Measurements from ENCODE around the gene HS6ST2. TPM values are rescaled to one million over a fixed set of nuclear protein-coding genes. Genes with fewer than 3 reads are reported as not detected.
A peak's percentile ranks its signal among the peaks of the same experiment; 100 is the strongest.

Gene HS6ST2
- total RNA-seq, 1 experiment from 2014 or later, result 6.8 TPM

- DNase-seq, result peak; percentile 3
- no peak overlapping the region for H3K4me3 ChIP-seq (ENCODE audit: insufficient read depth, low read depth, low read length)
- H3K27me3 ChIP-seq (ENCODE audit: control insufficient read depth, insufficient read depth, low read length), result no peaks in the 10 kb centered on the region
- no peaks in the 10 kb centered on the region for H3K36me3 ChIP-seq (replicated peaks; ENCODE audit: control insufficient read depth, insufficient read depth, low read length)
Measured at GRCh38 chrX:132818638-132819037, 139.8 kb downstream of the HS6ST2 start.

DNA sequence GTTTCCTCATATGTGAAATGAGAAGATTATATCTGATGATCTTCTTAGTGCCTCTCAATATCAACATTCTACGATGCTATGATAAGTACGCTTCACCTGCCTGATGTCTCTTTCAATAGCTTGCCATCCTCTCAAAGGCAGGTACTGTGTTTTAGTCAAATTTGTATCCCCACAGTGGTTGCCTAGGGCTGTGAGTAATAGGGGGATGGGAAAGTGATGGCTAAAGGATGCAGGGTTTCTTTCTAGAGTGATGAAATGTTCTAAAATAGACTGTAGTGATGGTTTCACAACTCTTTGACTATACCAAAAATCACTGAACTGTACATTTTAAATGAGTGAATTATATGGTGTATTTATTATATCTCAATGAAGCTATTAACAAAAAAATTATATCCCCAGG lies 142.8 kb downstream of the HS6ST2 start:
- Histone ChIP-seq H3K4me3 (ENCODE audit: insufficient read depth, low read depth, low read length) (no peak overlapping the region), H3K36me3 (replicated peaks; ENCODE audit: control insufficient read depth, insufficient read depth, low read length) (no peaks in the 10 kb centered on the region), H3K27me3 (ENCODE audit: control insufficient read depth, insufficient read depth, low read length) (no peaks in the 10 kb centered on the region)
- DNase-seq, result no peak

DNA sequence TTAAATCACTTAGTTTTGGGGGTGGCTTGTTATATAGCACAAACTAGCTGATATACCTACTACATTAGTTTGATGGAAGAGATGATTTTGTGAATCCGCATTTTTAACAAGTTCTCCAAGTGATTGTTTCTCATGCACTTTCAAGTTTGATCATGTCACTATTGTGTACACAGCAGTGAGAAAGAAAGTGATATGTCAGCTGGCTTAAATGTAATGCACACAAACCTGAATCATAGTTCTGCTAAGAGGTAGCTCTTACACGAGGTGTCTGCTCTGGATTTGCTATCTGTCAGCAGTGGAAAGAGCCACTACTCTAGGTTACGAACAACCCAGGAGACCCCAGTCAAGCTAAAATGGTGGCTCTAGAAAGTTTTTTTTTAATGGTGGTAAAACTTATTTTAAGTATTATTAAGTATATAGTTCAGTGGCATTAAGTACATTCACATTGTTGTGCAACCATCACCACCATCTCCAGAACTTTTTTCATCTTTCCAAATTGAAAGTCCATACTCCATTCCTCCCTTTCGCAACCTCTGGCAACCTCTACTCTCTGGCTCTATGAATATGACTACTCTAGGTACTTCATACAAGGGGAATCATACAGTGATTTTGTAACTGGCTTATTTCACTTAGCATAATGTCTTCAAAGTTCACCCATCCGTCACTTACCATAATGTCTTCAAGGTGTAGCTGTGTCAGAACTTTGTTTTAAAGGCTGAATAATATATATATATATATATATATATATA lies 147.3 kb downstream of the HS6ST2 start:
- Histone ChIP-seq H3K36me3 (replicated peaks; ENCODE audit: control insufficient read depth, insufficient read depth, low read length) (no peaks in the 10 kb centered on the region), H3K27me3 (ENCODE audit: control insufficient read depth, insufficient read depth, low read length) (no peaks in the 10 kb centered on the region), H3K4me3 (ENCODE audit: insufficient read depth, low read depth, low read length) (no peak overlapping the region)
- no peak for DNase-seq

- no peak overlapping the region for H3K4me3 ChIP-seq (ENCODE audit: insufficient read depth, low read depth, low read length)
- no peak for DNase-seq
- H3K27me3 ChIP-seq (ENCODE audit: control insufficient read depth, insufficient read depth, low read length), result no peaks in the 10 kb centered on the region
- no peaks in the 10 kb centered on the region for H3K36me3 ChIP-seq (replicated peaks; ENCODE audit: control insufficient read depth, insufficient read depth, low read length)
Measured at GRCh38 chrX:132810488-132810887, 147.9 kb downstream of the HS6ST2 start.

DNA sequence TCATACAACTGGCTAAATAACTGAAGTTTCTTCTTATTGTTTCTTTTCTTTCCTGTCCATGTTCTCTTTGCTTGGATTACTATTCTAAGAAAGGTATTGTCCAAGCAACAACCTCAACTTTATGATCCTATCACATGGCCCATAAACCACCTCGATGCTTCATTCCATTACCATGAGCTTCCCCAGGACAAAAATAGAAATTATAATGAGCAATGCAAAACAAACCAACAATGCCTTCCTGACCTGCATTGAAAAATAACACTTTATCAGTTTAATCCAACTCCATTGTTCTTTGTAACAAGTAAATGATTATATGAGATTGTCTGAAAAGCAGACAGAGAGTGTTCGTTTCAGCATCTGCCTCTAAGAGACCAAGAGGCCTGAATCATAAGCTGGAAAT lies 148.8 kb downstream of the HS6ST2 start:
- no peaks in the 10 kb centered on the region for H3K27me3 ChIP-seq (ENCODE audit: control insufficient read depth, insufficient read depth, low read length)
- DNase-seq, result no peak
- no peak overlapping the region for H3K4me3 ChIP-seq (ENCODE audit: insufficient read depth, low read depth, low read length)
- H3K36me3 ChIP-seq (replicated peaks; ENCODE audit: control insufficient read depth, insufficient read depth, low read length), result no peaks in the 10 kb centered on the region

DNA sequence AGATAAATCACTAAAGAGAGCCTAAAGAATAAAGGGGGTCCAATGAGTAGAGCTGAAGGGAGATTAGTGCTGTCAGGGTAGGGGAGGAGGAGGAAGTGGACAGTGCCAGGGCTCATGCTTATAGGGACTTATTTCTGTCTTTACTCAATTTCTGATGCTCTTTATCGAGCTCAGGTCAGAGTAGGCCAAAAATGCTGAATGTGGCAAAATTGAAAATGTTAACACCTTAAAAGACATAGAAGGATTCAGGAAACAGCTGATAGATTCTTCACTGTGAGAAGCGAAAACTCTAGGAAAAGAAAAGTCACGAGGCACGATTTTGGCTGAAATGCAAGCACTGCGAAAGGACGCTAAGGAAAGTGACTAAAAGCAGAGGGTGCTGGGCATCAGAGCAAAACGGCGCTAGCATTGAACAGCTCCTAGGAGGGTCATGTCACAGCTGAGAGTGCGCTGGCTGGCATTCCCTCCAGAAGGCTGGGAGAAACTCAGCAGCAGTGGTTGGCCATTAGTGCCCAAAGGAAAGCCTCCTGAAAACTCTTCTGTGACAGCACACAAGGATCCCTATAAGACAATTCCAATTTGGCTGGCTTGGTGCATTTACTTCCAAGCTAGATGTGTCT lies 150.9 kb downstream of the HS6ST2 start:
- DNase-seq, result no peak
- Histone ChIP-seq H3K36me3 (replicated peaks; ENCODE audit: control insufficient read depth, insufficient read depth, low read length) (no peaks in the 10 kb centered on the region), H3K4me3 (ENCODE audit: insufficient read depth, low read depth, low read length) (no peak overlapping the region), H3K27me3 (ENCODE audit: control insufficient read depth, insufficient read depth, low read length) (no peaks in the 10 kb centered on the region)

DNA sequence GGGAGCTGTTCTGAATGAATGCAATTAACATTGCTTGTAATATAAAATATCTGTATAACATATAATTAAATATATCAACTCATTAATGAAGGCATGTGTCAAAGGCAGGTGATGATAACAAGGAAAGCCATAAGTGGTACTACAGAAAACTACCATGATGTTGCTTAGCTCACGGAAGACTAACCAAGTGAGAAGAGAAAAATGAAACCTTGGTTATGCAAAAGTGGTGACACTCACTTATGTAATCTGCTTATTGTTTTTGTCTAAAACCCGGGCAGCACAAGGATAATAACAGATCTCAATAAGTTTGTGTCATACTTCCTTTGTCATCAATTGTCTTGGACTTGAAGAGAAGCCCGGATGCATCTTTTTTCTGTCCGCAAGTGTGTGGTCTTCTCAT lies 156.4 kb downstream of the HS6ST2 start:
- Histone ChIP-seq H3K36me3 (replicated peaks; ENCODE audit: control insufficient read depth, insufficient read depth, low read length) (no peaks in the 10 kb centered on the region), H3K27me3 (ENCODE audit: control insufficient read depth, insufficient read depth, low read length) (no peaks in the 10 kb centered on the region), H3K4me3 (ENCODE audit: insufficient read depth, low read depth, low read length) (no peak overlapping the region)
- no peak for DNase-seq

- no peak for DNase-seq
- Histone ChIP-seq H3K4me3 (ENCODE audit: insufficient read depth, low read depth, low read length) (no peak overlapping the region), H3K27me3 (ENCODE audit: control insufficient read depth, insufficient read depth, low read length) (no peaks in the 10 kb centered on the region), H3K36me3 (replicated peaks; ENCODE audit: control insufficient read depth, insufficient read depth, low read length) (no peaks in the 10 kb centered on the region)
Measured at GRCh38 chrX:132795181-132795580, 163.2 kb downstream of the HS6ST2 start.

DNA sequence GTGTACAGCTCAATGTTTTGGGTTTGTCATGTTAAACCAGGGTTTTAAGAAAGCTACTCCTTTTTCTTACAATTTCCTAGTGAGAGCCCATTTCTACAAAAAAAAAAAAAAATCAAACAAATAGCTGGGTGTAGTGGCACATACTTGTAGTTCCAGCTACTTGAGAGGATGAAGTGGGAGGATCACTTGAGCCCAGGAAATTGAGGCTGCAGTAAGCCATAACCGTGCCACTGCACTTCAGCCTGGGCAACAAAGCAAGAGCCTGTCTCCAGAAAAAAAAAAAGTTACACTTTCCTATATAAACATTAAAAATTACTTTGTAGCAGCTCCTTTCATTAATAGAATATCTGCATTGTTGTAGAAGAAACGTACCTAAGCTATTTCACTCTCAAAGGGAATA lies 166.7 kb downstream of the HS6ST2 start:
- no peaks in the 10 kb centered on the region for H3K27me3 ChIP-seq (ENCODE audit: control insufficient read depth, insufficient read depth, low read length)
- DNase-seq, result no peak
- H3K4me3 ChIP-seq (ENCODE audit: insufficient read depth, low read depth, low read length), result no peak overlapping the region
- no peaks in the 10 kb centered on the region for H3K36me3 ChIP-seq (replicated peaks; ENCODE audit: control insufficient read depth, insufficient read depth, low read length)

- Histone ChIP-seq H3K27me3 (ENCODE audit: control insufficient read depth, insufficient read depth, low read length) (no peaks in the 10 kb centered on the region), H3K4me3 (ENCODE audit: insufficient read depth, low read depth, low read length) (no peak overlapping the region), H3K36me3 (replicated peaks; ENCODE audit: control insufficient read depth, insufficient read depth, low read length) (no peaks in the 10 kb centered on the region)
- DNase-seq, result no peak
Measured at GRCh38 chrX:132790329-132790728, 168.1 kb downstream of the HS6ST2 start.

GRCh38 chrX:132786217-132786616 lies 172.2 kb downstream of the HS6ST2 start:
- Histone ChIP-seq H3K36me3 (replicated peaks; ENCODE audit: control insufficient read depth, insufficient read depth, low read length) (no peaks in the 10 kb centered on the region), H3K27me3 (ENCODE audit: control insufficient read depth, insufficient read depth, low read length) (no peaks in the 10 kb centered on the region), H3K4me3 (ENCODE audit: insufficient read depth, low read depth, low read length) (no peak overlapping the region)
- no peak for DNase-seq

GRCh38 chrX:132778917-132779316 lies 179.5 kb downstream of the HS6ST2 start:
- H3K4me3 ChIP-seq (ENCODE audit: insufficient read depth, low read depth, low read length), result no peak overlapping the region
- no peaks in the 10 kb centered on the region for H3K27me3 ChIP-seq (ENCODE audit: control insufficient read depth, insufficient read depth, low read length)
- DNase-seq, result no peak
- H3K36me3 ChIP-seq (replicated peaks; ENCODE audit: control insufficient read depth, insufficient read depth, low read length), result no peaks in the 10 kb centered on the region

- Histone ChIP-seq H3K4me3 (ENCODE audit: insufficient read depth, low read depth, low read length) (no peak overlapping the region), H3K27me3 (ENCODE audit: control insufficient read depth, insufficient read depth, low read length) (no peaks in the 10 kb centered on the region), H3K36me3 (replicated peaks; ENCODE audit: control insufficient read depth, insufficient read depth, low read length) (no peaks in the 10 kb centered on the region)
- DNase-seq, result no peak
Measured at GRCh38 chrX:132776486-132777210, 181.8 kb downstream of the HS6ST2 start.

DNA sequence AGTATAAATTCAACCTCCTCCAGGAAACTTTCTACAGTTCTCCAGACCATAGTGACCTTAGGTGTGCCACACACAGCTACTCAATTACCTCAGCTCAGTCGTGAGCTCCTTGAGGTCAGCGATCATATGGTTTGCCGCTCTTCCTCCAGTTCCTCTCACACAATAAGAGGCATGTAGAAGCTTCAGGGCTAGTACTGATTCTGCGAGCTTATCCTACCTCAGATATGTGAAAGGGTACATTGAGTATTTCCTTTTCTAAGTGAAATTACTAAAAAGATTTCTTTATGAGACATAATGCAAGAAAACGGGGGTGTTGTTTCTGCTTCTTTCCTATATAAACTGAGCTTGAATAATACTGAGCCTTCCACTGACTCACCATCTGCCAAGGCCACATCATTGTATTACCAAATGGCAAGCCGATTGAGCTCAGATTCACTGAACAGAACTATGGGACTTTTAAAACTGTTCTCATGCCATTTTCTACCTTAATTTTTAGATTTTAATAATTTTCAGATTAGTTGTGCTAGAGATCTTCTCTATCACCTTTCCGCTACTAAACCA lies 183.1 kb downstream of the HS6ST2 start:
- Histone ChIP-seq H3K36me3 (replicated peaks; ENCODE audit: control insufficient read depth, insufficient read depth, low read length) (no peaks in the 10 kb centered on the region), H3K27me3 (ENCODE audit: control insufficient read depth, insufficient read depth, low read length) (no peaks in the 10 kb centered on the region), H3K4me3 (ENCODE audit: insufficient read depth, low read depth, low read length) (no peak overlapping the region)
- DNase-seq, result no peak

Data from H7 (cell line).